GM18520 (cell line): ENCODE data around the gene STON2.
A peak's percentile ranks its signal among the peaks of the same experiment; 100 is the strongest.
"Not testable (repeated sequence)": the region's sequence is repeated elsewhere in the genome, so short reads cannot be mapped to it uniquely, and the experiment has no call there.

Experiments
- ATAC-seq: cut with Tn5 transposase; IDR thresholded peaks from one replicate; pipeline ENCODE4 v1.9.1; 2021; ENCODE audit not compliant: unreplicated experiment

Gene STON2

GRCh38 chr14:81224222-81224621 is 175.9 kb downstream of the STON2 start:
- ATAC-seq, result no peak

- not testable (repeated sequence) for ATAC-seq
Observed at GRCh38 chr14:81223788-81224187, 176.3 kb downstream of the STON2 start.

GRCh38 chr14:81222691-81223090 is 177.4 kb downstream of the STON2 start:
- ATAC-seq, result no peak

- no peak for ATAC-seq
Observed at GRCh38 chr14:81222126-81222525, 178.0 kb downstream of the STON2 start.

GRCh38 chr14:81221579-81222102 is 178.5 kb downstream of the STON2 start:
- no peak for ATAC-seq

- peak; percentile 72 for ATAC-seq
Observed at GRCh38 chr14:81220830-81221578, 179.1 kb downstream of the STON2 start, which contains the start of gene GTF2A1. Gene GTF2A1 (minus strand): TSS chr14:81220959. CDS start chr14:81220518, 441 bp downstream.

- ATAC-seq, result no peak
Observed at GRCh38 chr14:81220580-81220829, 179.6 kb downstream of the STON2 start.

GRCh38 chr14:81219759-81220579 is 180.2 kb downstream of the STON2 start:
- ATAC-seq, result no peak

GRCh38 chr14:81219210-81219758 is 180.8 kb downstream of the STON2 start:
- peak; percentile 44 for ATAC-seq

- peak; percentile 70 for ATAC-seq
Observed at GRCh38 chr14:81211844-81212243, 188.3 kb downstream of the STON2 start.
